Kidney tubule cell (primary cell): Measurements from ENCODE around the gene MAML1.

Experiments used
- DNase-seq: peaks from one replicate; pipeline ENCODE4 v3.0.0-alpha.2; 2018; ENCODE audit warnings: low spot score

The MAML1 gene

DNA sequence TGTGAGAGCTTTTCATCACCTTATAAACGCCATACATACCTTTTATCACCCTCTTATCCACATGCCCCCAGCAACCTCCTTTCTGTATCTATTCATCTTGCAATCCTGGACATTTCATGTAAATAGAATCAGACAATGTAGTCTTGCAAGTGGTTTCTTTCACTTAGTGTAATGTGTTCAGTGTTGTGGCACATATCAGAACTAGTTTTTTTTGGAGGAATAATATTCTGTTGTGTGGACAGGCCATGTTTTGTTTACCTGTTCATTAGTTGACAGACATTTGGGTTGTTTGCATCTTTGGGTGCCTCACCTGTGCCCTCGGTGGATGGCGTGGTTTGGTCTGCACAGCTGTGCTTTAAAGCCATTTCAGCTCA, 89.4 kb downstream of the MAML1 start:
- DNase-seq: no peak

GRCh38 chr5:179822444-179822990, 89.9 kb downstream of the MAML1 start:
- peak; percentile 32 for DNase-seq

DNA sequence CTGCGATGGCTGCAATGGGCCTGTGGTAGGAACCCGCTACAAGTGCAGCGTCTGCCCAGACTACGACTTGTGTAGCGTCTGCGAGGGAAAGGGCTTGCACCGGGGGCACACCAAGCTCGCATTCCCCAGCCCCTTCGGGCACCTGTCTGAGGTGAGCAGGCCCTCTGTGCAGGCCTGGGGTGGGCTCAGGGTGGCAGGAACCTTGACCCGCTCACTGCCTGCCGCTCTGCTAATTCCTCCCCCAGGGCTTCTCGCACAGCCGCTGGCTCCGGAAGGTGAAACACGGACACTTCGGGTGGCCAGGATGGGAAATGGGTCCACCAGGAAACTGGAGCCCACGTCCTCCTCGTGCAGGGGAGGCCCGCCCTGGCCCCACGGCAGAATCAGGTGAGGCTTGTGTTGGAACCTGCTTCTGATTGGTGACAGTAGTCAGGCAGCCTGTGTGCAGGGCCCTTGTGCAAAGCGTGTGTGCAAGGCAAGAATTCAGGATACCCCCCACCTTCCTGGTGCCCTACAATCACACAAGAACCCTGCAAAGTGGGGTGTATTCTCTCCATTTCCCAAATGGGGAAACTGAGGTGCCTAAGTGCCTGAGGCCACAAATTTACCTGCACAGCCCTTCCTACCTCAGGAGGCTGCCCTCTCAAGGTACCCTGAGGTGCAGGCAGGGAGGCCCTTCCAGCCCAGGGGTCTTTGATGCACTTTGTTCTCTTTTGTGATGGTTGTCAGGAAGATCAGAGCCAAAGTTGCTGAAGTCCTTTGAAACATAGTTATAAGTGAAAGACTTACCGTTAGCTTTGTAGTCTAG, 91.5 kb downstream of the MAML1 start:
- no peak for DNase-seq

DNA sequence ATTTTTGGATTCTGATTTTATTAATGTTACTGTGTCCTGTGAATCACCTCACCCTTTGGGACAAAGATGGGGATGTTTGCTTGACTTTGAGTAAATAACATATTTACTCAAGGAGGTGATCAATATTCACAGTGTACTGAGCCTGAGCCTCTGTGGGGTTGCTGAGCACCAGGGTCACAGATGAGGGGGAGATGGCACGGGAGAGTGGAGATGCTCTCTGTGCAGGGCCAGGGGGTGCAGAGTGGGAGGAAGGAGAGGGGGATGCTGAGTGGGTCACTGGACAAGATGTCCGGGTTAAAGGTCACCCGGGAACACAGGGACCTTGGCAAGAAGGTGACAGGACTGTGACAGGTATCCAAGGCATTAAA, 92.1 kb downstream of the MAML1 start:
- DNase-seq: no peak

DNA sequence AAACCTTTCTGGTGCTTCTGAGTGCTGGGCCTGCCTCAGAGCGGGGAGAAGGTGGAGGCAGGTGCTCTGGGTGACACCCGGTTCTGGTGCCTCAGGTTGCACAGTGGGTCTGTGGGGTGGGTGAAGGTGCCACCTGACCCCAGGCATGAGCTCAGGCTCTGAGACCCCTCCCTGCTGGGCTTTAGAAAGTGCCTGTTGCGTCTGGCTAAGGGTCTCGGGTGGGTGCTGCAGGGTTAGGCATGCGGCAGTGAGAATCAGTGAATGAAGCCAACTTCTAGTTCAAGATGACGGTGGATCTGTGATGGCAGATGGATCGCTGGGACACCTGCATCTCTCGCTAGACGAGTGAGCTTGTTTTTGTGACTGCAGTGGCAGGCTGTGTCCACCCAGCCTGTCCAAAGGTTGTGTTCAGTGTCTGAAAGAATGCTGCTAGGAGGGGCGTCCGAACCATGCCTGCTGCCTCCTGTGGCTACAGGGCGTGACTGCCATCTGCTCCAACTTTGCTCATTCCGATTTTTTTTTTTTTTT, 93.1 kb downstream of the MAML1 start:
- DNase-seq: peak; percentile 39
